Eye (tissue), 1 donor: ENCODE measurements around the gene BBS10.
"Not testable (repeated sequence)": the region's sequence is repeated elsewhere in the genome, so short reads cannot be mapped to it uniquely, and the experiment has no call there.

Source experiments
- DNase-seq: peaks from one replicate; pipeline ENCODE4 v3.0.0-alpha.2; 2015

The BBS10 gene

DNA sequence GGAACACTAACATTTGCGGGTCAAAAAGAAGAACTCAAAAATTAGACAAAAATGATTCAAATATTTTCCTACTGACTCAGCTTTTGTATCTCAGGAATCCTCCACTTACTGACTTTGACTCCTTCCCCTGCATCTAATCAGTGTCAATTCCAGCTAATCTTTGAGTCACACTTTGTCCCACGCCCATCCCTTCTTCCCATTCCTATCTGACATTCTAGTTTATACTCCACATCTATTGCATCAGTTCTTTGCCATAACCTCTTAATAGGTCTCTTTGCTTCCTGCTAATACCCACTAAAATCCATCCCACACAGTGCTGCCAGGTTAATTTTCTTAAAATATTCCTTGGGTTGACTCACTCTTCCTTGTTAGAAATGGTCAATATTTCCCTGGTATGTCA lies 19.1 kb downstream of the BBS10 start:
- no peak for DNase-seq

DNA sequence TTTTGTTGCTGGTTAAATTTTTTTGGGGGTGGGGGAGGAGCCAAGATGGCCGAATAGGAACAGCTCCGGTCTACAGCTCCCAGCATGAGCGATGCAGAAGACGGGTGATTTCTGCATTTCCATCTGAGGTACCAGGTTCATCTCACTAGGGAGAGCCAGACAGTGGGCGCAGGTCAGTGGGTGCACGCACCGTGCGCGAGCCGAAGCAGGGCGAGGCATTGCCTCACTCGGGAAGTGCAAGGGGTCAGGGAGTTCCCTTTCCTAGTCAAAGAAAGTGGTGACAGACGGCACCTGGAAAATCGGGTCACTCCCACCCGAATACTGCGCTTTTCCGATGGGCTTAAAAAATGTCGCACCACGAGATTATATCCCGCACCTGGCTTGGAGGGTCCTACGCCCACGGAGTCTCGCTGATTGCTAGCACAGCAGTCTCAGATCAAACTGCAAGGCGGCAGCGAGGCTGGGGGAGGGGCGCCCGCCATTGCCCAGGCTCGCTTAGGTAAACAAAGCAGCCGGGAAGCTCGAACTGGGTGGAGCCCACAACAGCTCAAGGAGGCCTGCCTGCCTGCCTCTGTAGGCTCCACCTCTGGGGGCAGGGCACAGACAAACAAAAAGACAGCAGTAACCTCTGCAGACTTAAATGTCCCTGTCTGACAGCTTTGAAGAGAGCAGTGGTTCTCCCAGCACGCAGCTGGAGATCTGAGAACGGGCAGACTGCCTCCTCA lies 28.5 kb downstream of the BBS10 start:
- DNase-seq: not testable (repeated sequence)

GRCh38 chr12:76318773-76319594 lies 29.2 kb downstream of the BBS10 start:
- DNase-seq: no peak

- DNase-seq: no peak
These were observed 30.2 kb downstream of the BBS10 start for GRCh38 chr12:76317976-76318375.

- DNase-seq: no peak
These were observed 31.7 kb downstream of the BBS10 start for GRCh38 chr12:76316468-76316867.

- DNase-seq: no peak
These were observed 34.9 kb downstream of the BBS10 start for GRCh38 chr12:76313299-76313698.

- peak; percentile 19 for DNase-seq
These were observed 35.9 kb downstream of the BBS10 start for GRCh38 chr12:76312315-76312714.

DNA sequence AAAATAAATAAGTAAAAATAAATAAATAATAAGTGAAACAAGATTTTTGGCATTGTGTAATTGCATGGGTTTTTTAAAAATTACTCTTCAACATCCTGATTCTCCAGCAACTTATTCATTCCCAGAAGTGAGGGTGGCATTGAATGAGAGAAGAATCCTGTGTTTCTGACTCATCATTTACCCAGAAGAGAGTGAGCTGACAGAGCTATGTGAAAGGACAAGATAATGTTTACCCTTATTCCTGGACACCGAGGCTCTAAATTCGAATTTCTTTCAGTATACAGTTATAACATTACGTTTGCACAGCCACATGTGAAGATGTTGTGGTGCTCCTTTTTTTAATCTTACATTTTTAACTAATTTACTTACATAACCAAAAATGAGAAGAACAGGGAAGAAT lies 36.4 kb downstream of the BBS10 start:
- DNase-seq: no peak

GRCh38 chr12:76310110-76310509 lies 38.1 kb downstream of the BBS10 start:
- no peak for DNase-seq

- no peak for DNase-seq
These were observed 39.3 kb downstream of the BBS10 start for GRCh38 chr12:76308866-76309265.

GRCh38 chr12:76307083-76307482 lies 41.1 kb downstream of the BBS10 start:
- DNase-seq: no peak

DNA sequence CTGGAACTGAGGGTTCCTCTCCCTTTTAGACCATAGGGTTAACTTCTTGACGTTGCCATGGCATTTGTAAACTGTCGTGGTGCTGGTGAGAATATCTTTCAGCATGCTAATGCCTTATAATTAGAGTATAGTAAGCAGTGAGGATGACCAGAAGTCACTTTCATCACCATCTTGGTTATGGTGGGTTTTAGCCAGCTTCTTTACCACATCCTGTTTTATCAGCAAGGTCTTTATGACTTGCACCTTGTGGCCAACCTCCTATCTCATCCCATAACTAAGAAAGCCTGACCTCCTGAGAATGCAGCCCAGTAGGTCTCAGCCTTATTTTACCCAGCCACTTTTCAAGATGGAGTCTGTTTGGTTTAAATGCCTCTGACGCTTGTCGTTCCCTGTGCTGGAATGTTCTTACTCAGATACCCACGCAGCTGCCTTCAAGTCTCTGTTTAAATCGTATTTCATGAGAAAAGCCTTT lies 44.2 kb downstream of the BBS10 start:
- no peak for DNase-seq

- no peak for DNase-seq
These were observed 44.9 kb downstream of the BBS10 start for GRCh38 chr12:76303365-76303764.

- no peak for DNase-seq
These were observed 47.9 kb downstream of the BBS10 start for GRCh38 chr12:76300297-76300665.

- peak; percentile 30 for DNase-seq
These were observed 48.5 kb downstream of the BBS10 start for GRCh38 chr12:76299536-76300296.
